ENCODE measurements around the gene TOM1.

Gene TOM1

DNA sequence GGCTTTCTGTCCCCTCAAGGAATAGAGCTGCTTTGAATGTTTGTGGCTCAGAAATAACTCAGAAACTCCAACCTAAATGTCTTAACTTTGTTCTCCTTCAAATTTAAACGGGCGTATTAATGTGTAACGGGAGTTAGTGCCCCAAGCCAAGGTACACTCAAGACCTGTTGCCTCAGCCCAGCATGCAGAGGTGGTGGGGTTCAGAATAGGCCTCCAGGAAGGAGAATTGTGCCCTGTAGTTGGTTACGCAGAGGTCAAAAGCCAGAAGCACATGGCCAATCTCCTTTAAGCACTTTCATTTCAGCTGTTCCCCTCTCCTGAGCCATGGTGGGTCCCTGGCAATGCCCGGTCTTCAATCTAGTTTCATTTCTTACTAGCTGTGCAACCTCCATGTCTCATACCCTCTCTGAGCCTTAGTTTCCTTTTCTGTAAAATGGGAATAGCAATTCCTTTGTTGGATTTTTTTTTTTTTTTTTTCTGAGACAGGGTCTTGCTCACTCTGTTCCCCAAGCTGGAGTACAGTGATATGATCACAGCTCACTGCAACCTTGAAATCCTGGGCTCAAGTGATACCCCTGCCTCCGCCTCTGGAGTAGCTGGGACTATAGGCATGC lies 85.4 kb downstream of the TOM1 start:
- Histone ChIP-seq H3K4me3 (no peak overlapping the region), H3K27ac (no peak overlapping the region)
- no peak for TF ChIP-seq CTCF (IDR thresholded peaks at IDR 0.05)
- DNase-seq (ENCODE audit: low spot score) = no peak

GRCh38 chr22:35386670-35387288 lies 87.1 kb downstream of the TOM1 start:
- TF ChIP-seq CTCF (IDR thresholded peaks at IDR 0.05) = no peak
- no peak overlapping the region for H3K4me3 ChIP-seq
- H3K27ac ChIP-seq = no peak overlapping the region
- DNase-seq (ENCODE audit: low spot score) = no peak

GRCh38 chr22:35390933-35391332 lies 91.2 kb downstream of the TOM1 start:
- no peak for TF ChIP-seq CTCF (IDR thresholded peaks at IDR 0.05)
- no peak for DNase-seq (ENCODE audit: low spot score)
- Histone ChIP-seq H3K27ac (no peak overlapping the region), H3K4me3 (no peak overlapping the region)

DNA sequence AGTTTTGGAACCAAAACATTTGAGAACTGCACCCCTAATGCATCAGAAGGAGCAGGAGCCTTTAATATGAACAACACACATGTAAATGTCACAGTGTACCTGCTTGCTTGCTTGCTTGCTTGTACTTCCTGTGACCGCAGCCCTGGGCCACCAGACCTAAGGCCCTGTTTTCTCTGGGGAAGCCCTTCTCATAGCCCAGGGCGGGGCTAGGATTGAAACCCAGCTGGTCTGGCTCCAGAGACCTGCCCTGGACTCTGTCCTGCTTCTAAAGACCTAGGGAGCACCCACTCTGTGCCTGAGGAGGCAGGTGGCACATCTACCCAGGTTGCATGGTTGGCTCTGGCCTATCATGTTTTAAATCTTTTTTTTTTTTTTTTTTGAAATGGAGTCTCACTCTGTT lies 92.7 kb downstream of the TOM1 start:
- no peak overlapping the region for H3K4me3 ChIP-seq
- no peak for DNase-seq (ENCODE audit: low spot score)
- H3K27ac ChIP-seq = no peak overlapping the region
- TF ChIP-seq CTCF (IDR thresholded peaks at IDR 0.05) = no peak

- Histone ChIP-seq H3K27ac (no peak overlapping the region), H3K4me3 (no peak overlapping the region)
- DNase-seq (ENCODE audit: low spot score) = no peak
- TF ChIP-seq CTCF (IDR thresholded peaks at IDR 0.05) = no peak
These were observed 93.7 kb downstream of the TOM1 start for GRCh38 chr22:35393116-35394010.

DNA sequence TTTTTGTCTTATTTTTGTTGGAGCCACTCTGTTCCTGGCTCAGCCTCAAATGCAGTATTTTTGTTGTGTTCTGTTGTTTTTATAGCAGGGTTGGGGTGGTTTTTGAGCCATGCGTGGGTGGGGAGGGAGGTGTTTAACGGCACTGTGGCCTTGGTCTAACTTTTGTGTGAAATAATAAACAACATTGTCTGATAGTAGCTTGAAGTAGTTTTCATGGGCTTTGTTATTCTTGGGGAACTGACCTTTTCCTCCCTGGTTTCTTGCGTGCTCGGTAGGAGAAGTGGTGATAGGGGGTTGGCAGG lies 94.3 kb downstream of the TOM1 start:
- no peak for TF ChIP-seq CTCF (IDR thresholded peaks at IDR 0.05)
- H3K27ac ChIP-seq = no peak overlapping the region
- no peak overlapping the region for H3K4me3 ChIP-seq
- no peak for DNase-seq (ENCODE audit: low spot score)

Measured in coronary artery (tissue), 2 donors.